ENCODE results near the gene PPP2R5E.
"Not testable (repeated sequence)": the region's sequence is repeated elsewhere in the genome, so short reads cannot be mapped to it uniquely, and the experiment has no call there.

Gene PPP2R5E

GRCh38 chr14:63543000-63543825 is at the start of gene PPP2R5E:
TSS of gene PPP2R5E (minus strand) at chr14:63543377. CDS start at chr14:63539685, 3,692 bp downstream.
- DNase-seq (ENCODE audit: low read depth): peak; percentile 97

GRCh38 chr14:63583046-63583445 is 39.9 kb upstream of the PPP2R5E start:
- DNase-seq (ENCODE audit: low read depth): not testable (repeated sequence)

GRCh38 chr14:63581491-63581890 is 38.3 kb upstream of the PPP2R5E start:
- DNase-seq (ENCODE audit: low read depth): no peak

GRCh38 chr14:63578300-63578699 is 35.1 kb upstream of the PPP2R5E start:
- no peak for DNase-seq (ENCODE audit: low read depth)

GRCh38 chr14:63573581-63573980 is 30.4 kb upstream of the PPP2R5E start:
- DNase-seq (ENCODE audit: low read depth): no peak

GRCh38 chr14:63565448-63565847 is 22.3 kb upstream of the PPP2R5E start:
- no peak for DNase-seq (ENCODE audit: low read depth)

- no peak for DNase-seq (ENCODE audit: low read depth)
These were observed 21.1 kb upstream of the PPP2R5E start for GRCh38 chr14:63564318-63564717.

GRCh38 chr14:63563370-63564026 is 20.3 kb upstream of the PPP2R5E start:
- no peak for DNase-seq (ENCODE audit: low read depth)

GRCh38 chr14:63562405-63562804 is 19.2 kb upstream of the PPP2R5E start:
- no peak for DNase-seq (ENCODE audit: low read depth)

GRCh38 chr14:63555572-63555971 is 12.4 kb upstream of the PPP2R5E start:
- DNase-seq (ENCODE audit: low read depth): no peak

GRCh38 chr14:63551332-63551731 is 8.2 kb upstream of the PPP2R5E start:
- DNase-seq (ENCODE audit: low read depth): no peak

GRCh38 chr14:63547798-63548335 is 4.7 kb upstream of the PPP2R5E start:
- DNase-seq (ENCODE audit: low read depth): no peak

GRCh38 chr14:63545431-63545830 is 2.3 kb upstream of the PPP2R5E start:
- no peak for DNase-seq (ENCODE audit: low read depth)

- DNase-seq (ENCODE audit: low read depth): no peak
These were observed 1.6 kb upstream of the PPP2R5E start for GRCh38 chr14:63544591-63545299.

GRCh38 chr14:63543826-63544406 is 739 bp upstream of the PPP2R5E start:
- no peak for DNase-seq (ENCODE audit: low read depth)

GRCh38 chr14:63542231-63542999 is 762 bp downstream of the PPP2R5E start:
- DNase-seq (ENCODE audit: low read depth): no peak

GRCh38 chr14:63535918-63536317 is 7.3 kb downstream of the PPP2R5E start:
- DNase-seq (ENCODE audit: low read depth): no peak

- no peak for DNase-seq (ENCODE audit: low read depth)
These were observed 9.7 kb downstream of the PPP2R5E start for GRCh38 chr14:63533474-63533873.

- DNase-seq (ENCODE audit: low read depth): no peak
These were observed 18.5 kb downstream of the PPP2R5E start for GRCh38 chr14:63524537-63525155.

- no peak for DNase-seq (ENCODE audit: low read depth)
These were observed 19.3 kb downstream of the PPP2R5E start for GRCh38 chr14:63523735-63524426.
